ENCODE data around the gene HHAT. TPM values are rescaled to one million over a fixed set of nuclear protein-coding genes. Genes with fewer than 3 reads are reported as not detected.

HHAT gene
- total RNA-seq, 2 donors from 2014 or later = 1.6 to 2.0 TPM

DNA sequence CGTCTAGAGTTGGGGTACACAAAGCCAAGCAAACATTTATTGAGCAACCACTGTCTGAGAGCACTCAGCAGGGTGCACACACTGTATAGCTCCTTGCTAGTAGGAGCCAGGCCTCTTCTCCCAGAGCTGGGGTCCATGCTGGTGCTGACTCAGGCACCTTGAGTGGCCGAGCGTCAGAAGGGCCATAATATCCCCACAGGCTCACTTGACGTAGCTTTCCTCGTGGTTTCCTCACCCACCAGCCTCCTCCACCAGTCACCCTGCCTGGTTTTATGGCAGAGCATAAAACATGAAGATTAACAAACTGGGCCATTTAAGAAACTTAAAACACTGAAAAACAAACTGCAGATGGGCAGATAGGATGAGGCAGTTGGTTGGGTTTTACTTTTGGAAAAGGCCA is 361.5 kb downstream of the HHAT start:
- Histone ChIP-seq H3K4me1 (no peaks in the 10 kb centered on the region), H3K9me3 (no peaks in the 10 kb centered on the region), H3K4me3 (no peak overlapping the region), H3K36me3 (no peaks in the 10 kb centered on the region), H3K27ac (no peak overlapping the region), H3K27me3 (no peaks in the 10 kb centered on the region)
- TF ChIP-seq, protein P1, sequence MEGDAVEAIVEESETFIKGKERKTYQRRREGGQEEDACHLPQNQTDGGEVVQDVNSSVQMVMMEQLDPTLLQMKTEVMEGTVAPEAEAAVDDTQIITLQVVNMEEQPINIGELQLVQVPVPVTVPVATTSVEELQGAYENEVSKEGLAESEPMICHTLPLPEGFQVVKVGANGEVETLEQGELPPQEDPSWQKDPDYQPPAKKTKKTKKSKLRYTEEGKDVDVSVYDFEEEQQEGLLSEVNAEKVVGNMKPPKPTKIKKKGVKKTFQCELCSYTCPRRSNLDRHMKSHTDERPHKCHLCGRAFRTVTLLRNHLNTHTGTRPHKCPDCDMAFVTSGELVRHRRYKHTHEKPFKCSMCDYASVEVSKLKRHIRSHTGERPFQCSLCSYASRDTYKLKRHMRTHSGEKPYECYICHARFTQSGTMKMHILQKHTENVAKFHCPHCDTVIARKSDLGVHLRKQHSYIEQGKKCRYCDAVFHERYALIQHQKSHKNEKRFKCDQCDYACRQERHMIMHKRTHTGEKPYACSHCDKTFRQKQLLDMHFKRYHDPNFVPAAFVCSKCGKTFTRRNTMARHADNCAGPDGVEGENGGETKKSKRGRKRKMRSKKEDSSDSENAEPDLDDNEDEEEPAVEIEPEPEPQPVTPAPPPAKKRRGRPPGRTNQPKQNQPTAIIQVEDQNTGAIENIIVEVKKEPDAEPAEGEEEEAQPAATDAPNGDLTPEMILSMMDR (IDR thresholded peaks at IDR 0.05) = no peak
- no peak for DNase-seq (ENCODE audit: low spot score)

DNA sequence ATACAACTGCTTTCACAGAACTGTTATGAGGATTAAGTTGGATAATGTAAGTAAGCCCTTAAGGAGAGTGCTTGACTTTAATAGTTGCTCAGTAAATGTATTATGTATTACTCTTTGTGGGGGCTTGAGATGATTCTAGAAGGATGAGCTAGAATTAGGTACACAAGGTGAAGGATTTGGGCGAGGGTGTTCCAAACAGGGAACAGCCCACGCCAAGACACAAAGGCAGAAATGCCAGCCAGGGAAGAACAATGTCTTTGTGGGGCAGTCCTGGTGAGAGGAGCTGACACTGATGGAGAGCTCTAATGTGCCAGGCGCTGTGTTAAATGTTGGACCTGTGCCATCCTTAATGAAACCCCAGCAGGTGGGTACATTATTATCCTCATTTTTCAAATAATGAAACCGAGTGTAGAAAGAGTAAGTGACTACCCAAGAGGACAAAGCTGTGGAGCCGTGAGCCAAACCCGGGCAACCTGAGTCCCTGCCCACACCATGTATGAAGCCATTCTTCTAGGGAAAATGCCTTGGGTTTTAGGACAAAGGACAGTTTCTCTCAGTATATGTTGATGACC is 362.4 kb downstream of the HHAT start:
- H3K27ac ChIP-seq = no peak overlapping the region
- no peaks in the 10 kb centered on the region for H3K36me3 ChIP-seq
- TF ChIP-seq, protein P1 (IDR thresholded peaks at IDR 0.05) = no peak
- DNase-seq (ENCODE audit: low spot score) = no peak
- no peaks in the 10 kb centered on the region for H3K27me3 ChIP-seq
- H3K9me3 ChIP-seq = no peaks in the 10 kb centered on the region
- no peaks in the 10 kb centered on the region for H3K4me1 ChIP-seq
- no peak overlapping the region for H3K4me3 ChIP-seq

DNA sequence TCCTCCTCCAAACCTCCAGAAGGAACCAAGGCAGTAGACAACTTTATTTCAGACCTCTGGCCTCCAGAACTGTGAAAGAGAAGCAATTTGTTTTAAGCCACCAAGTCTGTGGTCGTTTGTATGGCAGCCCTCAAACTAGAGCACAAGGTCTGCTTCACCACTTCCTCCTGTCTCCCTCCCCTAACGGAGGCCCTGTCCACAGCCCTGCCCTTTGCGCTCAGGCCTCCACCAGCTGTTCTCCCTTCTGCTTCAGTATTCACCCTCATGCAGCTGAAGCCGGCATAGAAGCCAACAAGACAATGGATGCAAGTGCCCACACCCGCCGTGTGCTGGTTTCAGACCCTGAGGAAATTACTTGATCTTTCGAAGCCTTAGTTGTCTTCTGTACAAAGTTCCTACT is 364.1 kb downstream of the HHAT start:
- Histone ChIP-seq H3K4me1 (no peaks in the 10 kb centered on the region), H3K27me3 (no peaks in the 10 kb centered on the region), H3K36me3 (no peaks in the 10 kb centered on the region), H3K27ac (no peak overlapping the region), H3K9me3 (no peaks in the 10 kb centered on the region), H3K4me3 (no peak overlapping the region)
- DNase-seq (ENCODE audit: low spot score) = no peak
- TF ChIP-seq, protein P1 (IDR thresholded peaks at IDR 0.05) = no peak

DNA sequence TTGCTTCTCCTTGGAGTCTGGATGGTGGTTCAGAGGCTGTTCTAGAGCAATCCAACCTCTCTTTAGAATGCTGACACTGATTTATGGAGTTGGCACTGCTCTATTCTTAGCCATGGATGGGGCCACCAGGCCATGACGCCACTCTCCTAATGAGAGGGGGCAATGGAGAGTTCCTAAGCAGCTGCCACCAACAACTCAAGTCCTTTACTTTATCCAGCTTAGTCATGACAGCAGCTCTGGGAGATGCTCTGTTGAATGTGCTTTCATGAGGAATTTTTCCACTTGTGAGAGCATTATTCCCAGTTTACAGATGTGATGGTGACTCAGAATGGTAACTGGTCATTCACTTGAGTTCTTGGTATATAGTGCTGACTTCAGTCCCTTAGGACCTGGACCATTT is 366.3 kb downstream of the HHAT start:
- H3K9me3 ChIP-seq = no peaks in the 10 kb centered on the region

DNA sequence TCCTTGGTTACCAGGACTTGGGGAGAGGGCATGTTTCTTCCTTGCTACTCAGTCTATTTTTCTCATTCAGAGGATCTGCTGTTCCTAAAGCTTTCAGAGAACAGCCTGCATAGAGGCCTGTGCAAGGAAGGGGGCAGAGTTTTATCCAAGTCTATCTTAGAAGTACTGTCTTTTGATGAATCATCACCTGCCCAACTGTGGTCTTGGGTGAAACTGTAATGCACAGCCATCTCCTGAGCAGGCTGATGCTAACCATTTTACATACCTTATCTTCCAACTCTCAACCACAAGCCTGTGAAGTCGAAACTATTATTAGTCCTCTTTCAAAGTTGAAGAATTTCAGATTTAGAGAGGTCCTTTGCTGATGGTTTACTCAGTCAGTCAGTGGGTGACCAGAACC is 368.0 kb downstream of the HHAT start:
- H3K36me3 ChIP-seq = no peaks in the 10 kb centered on the region
- no peaks in the 10 kb centered on the region for H3K4me1 ChIP-seq
- no peak overlapping the region for H3K4me3 ChIP-seq
- no peak for DNase-seq (ENCODE audit: low spot score)
- no peaks in the 10 kb centered on the region for H3K9me3 ChIP-seq
- no peak overlapping the region for H3K27ac ChIP-seq
- TF ChIP-seq, protein P1 (IDR thresholded peaks at IDR 0.05) = no peak
- H3K27me3 ChIP-seq = no peaks in the 10 kb centered on the region

More for the DNA sequence above, 366.3 kb downstream of the HHAT start:
- Histone ChIP-seq H3K4me1 (no peaks in the 10 kb centered on the region), H3K4me3 (no peak overlapping the region), H3K36me3 (no peaks in the 10 kb centered on the region), H3K27ac (no peak overlapping the region), H3K27me3 (no peaks in the 10 kb centered on the region)
- DNase-seq (ENCODE audit: low spot score) = no peak
- TF ChIP-seq, protein P1 (IDR thresholded peaks at IDR 0.05) = no peak

DNA sequence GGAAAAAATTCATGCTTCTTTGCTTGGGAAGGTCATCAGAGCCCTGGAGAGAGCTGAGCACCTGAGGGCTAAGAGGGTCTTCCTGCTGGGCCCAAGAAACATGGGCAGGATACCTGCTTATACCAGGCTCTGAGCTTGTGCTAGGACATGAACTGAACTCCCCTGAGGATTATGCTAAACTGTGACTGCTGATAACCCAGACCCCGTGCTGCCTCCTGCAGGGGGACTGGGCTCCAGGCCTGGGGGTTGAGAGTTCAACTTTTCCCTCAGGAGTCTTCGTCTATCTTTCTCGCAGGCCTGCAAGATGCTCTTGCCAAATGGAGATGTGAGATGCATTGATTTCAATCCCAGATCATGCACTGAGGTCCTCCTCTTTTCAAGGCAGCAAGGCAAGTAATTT is 368.5 kb downstream of the HHAT start:
- TF ChIP-seq, protein P1 (IDR thresholded peaks at IDR 0.05) = no peak
- Histone ChIP-seq H3K9me3 (no peaks in the 10 kb centered on the region), H3K4me1 (no peaks in the 10 kb centered on the region), H3K27me3 (no peaks in the 10 kb centered on the region), H3K27ac (no peak overlapping the region), H3K4me3 (no peak overlapping the region), H3K36me3 (no peaks in the 10 kb centered on the region)
- DNase-seq (ENCODE audit: low spot score) = no peak

Data from right atrium auricular region (tissue), 2 donors.